Measurements from ENCODE around the gene PDHX.

The PDHX gene

GRCh38 chr11:34997952-34998528 is 81.6 kb downstream of the PDHX start:
- peak; percentile 80 for ATAC-seq
- TF ChIP-seq POU6F1 (CRISPR knock-in tag; IDR thresholded peaks at IDR 0.05; ENCODE audit: borderline replicate concordance, low read depth) = no peak
- no peak for TF ChIP-seq PPARA (CRISPR knock-in tag; IDR thresholded peaks at IDR 0.05; ENCODE audit: borderline replicate concordance)
- no peak for TF ChIP-seq CSDC2 (CRISPR knock-in tag; IDR thresholded peaks at IDR 0.05)
- TF ChIP-seq ZFP30 (CRISPR knock-in tag; IDR thresholded peaks at IDR 0.05) = no peak
- TF ChIP-seq CREB5 (CRISPR knock-in tag; IDR thresholded peaks at IDR 0.05; ENCODE audit: low read depth) = no peak
- no peak for TF ChIP-seq TOX (CRISPR knock-in tag; IDR thresholded peaks at IDR 0.05; ENCODE audit: borderline replicate concordance)
- TF ChIP-seq ZNF70 (CRISPR knock-in tag; IDR thresholded peaks at IDR 0.05) = no peak
- TF ChIP-seq GLIS3 (CRISPR knock-in tag; IDR thresholded peaks at IDR 0.05) = no peak
- TF ChIP-seq OSR1 (CRISPR knock-in tag; IDR thresholded peaks at IDR 0.05) = no peak
- TF ChIP-seq ARNTL (CRISPR knock-in tag; IDR thresholded peaks at IDR 0.05; ENCODE audit: borderline replicate concordance, low read depth) = no peak
- no peak for TF ChIP-seq BACH2 (CRISPR knock-in tag; IDR thresholded peaks at IDR 0.05; ENCODE audit: borderline replicate concordance)
- no peak for TF ChIP-seq RARB (CRISPR knock-in tag; IDR thresholded peaks at IDR 0.05)

- no peak for ATAC-seq
- TF ChIP-seq SNAI2 (CRISPR knock-in tag; IDR thresholded peaks at IDR 0.05) (no peak), ZNF565 (CRISPR knock-in tag; conservative IDR thresholded peaks at IDR 0.05; ENCODE audit: low read depth) (no peak), TOX (CRISPR knock-in tag; IDR thresholded peaks at IDR 0.05; ENCODE audit: borderline replicate concordance) (no peak), BACH2 (CRISPR knock-in tag; IDR thresholded peaks at IDR 0.05; ENCODE audit: borderline replicate concordance) (no peak), CSDC2 (CRISPR knock-in tag; IDR thresholded peaks at IDR 0.05) (no peak), RARB (CRISPR knock-in tag; IDR thresholded peaks at IDR 0.05) (no peak), ARNTL (CRISPR knock-in tag; IDR thresholded peaks at IDR 0.05; ENCODE audit: borderline replicate concordance, low read depth) (no peak), PATZ1 (CRISPR knock-in tag; IDR thresholded peaks at IDR 0.05; ENCODE audit: borderline replicate concordance) (no peak), PPARA (CRISPR knock-in tag; IDR thresholded peaks at IDR 0.05; ENCODE audit: borderline replicate concordance) (no peak)
Measured at GRCh38 chr11:34999453-34999852, 83.0 kb downstream of the PDHX start.

GRCh38 chr11:35003186-35003585 is 86.8 kb downstream of the PDHX start:
- no peak for ATAC-seq

GRCh38 chr11:35003658-35004057 is 87.2 kb downstream of the PDHX start:
- TF ChIP-seq GLIS3 (CRISPR knock-in tag; IDR thresholded peaks at IDR 0.05) (no peak), ZNF8 (CRISPR knock-in tag; IDR thresholded peaks at IDR 0.05) (no peak), PPARA (CRISPR knock-in tag; IDR thresholded peaks at IDR 0.05; ENCODE audit: borderline replicate concordance) (no peak), CREB5 (CRISPR knock-in tag; IDR thresholded peaks at IDR 0.05; ENCODE audit: low read depth) (no peak)
- ATAC-seq = no peak; the same call in 2 of the 3 replicates

More at GRCh38 chr11:35003186-35003585, 86.8 kb downstream of the PDHX start:
- TF ChIP-seq TCF4 (CRISPR knock-in tag; IDR thresholded peaks at IDR 0.05; ENCODE audit: borderline replicate concordance) = no peak
- no peak for TF ChIP-seq ZC3H10 (CRISPR knock-in tag; IDR thresholded peaks at IDR 0.05)
- no peak for TF ChIP-seq ZFP3 (CRISPR knock-in tag; IDR thresholded peaks at IDR 0.05)
- TF ChIP-seq ARNTL (CRISPR knock-in tag; IDR thresholded peaks at IDR 0.05; ENCODE audit: borderline replicate concordance, low read depth) = no peak
- no peak for TF ChIP-seq CSRNP3 (CRISPR knock-in tag; IDR thresholded peaks at IDR 0.05)
- TF ChIP-seq PPARA (CRISPR knock-in tag; IDR thresholded peaks at IDR 0.05; ENCODE audit: borderline replicate concordance) = no peak
- no peak for TF ChIP-seq ZNF70 (CRISPR knock-in tag; IDR thresholded peaks at IDR 0.05)
- no peak for TF ChIP-seq ZFP30 (CRISPR knock-in tag; IDR thresholded peaks at IDR 0.05)
- TF ChIP-seq ZNF8 (CRISPR knock-in tag; IDR thresholded peaks at IDR 0.05) = no peak
